AG10803 (cell line): ENCODE measurements around the gene CD1D.

ENCODE experiments used
- DNase-seq: peaks from one replicate; pipeline ENCODE4 v3.0.0; 2010; ENCODE audit warnings: low read depth
- H3K4me3 ChIP-seq: 2 replicates; pipeline ENCODE4 v1.5.1; 2011; ENCODE audit warnings: mild to moderate bottlenecking, low read length, control low read depth
- CTCF ChIP-seq: conservative IDR thresholded peaks from 2 replicates; pipeline ENCODE4 v1.5.1; 2011; ENCODE audit warnings: mild to moderate bottlenecking, low read length, control low read depth, inconsistent platforms

Gene CD1D

GRCh38 chr1:158176399-158176798 is 4.3 kb upstream of the CD1D start:
- H3K4me3 ChIP-seq, result no peak overlapping the region
- no peak for TF ChIP-seq CTCF
- DNase-seq, result no peak

- H3K4me3 ChIP-seq, result peak overlapping the region; percentile 40
- DNase-seq, result peak; percentile 5
Observed at GRCh38 chr1:158176849-158177699, 3.6 kb upstream of the CD1D start.

- no peak for TF ChIP-seq CTCF
- H3K4me3 ChIP-seq, result peak overlapping the region; percentile 40
- DNase-seq, result peak; percentile 48
Observed at GRCh38 chr1:158177700-158178450, 2.8 kb upstream of the CD1D start.

- no peak overlapping the region for H3K4me3 ChIP-seq
- no peak for TF ChIP-seq CTCF
- DNase-seq, result no peak
Observed at GRCh38 chr1:158179301-158180041, 1.2 kb upstream of the CD1D start.

- no peak for DNase-seq
- no peak for TF ChIP-seq CTCF
- H3K4me3 ChIP-seq, result peak overlapping the region; percentile 48
Observed at GRCh38 chr1:158181577-158181922, 855 bp downstream of the CD1D start.

- no peak for DNase-seq
- H3K4me3 ChIP-seq, result no peak overlapping the region
- TF ChIP-seq CTCF, result no peak
Observed at GRCh38 chr1:158185770-158186169, 5.1 kb downstream of the CD1D start.

GRCh38 chr1:158186180-158186579 is 5.5 kb downstream of the CD1D start:
- no peak for DNase-seq
- H3K4me3 ChIP-seq, result no peak overlapping the region
- no peak for TF ChIP-seq CTCF
